Right forelimb (tissue), 1 donor: Measurements from ENCODE around the gene AMELX.
A peak's percentile ranks its signal among the peaks of the same experiment; 100 is the strongest.

ENCODE experiments used
- DNase-seq: peaks from one replicate; pipeline ENCODE4 v3.0.0-alpha.2; 2018

Gene AMELX

DNA sequence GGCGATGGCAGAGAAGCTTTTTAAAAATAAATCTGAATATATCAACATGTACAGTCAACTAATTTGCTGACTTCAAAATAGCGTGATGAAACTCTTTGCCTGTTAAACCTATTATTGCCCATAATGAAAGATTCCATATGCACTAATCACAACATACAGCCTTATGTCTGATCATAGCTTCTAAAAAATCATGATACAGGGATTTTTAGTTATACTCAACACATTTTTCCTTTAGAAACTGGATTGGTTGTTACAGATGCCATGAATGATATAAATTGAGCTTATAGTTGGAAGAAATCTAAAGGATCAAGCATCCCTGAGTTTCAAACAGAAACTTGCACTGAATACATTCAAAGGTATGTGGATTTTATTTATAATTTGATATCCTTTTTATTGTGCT, at the start of gene AMELX:
Gene AMELX, plus strand, starts transcription at position 301 of the 400 bp plus-strand sequence. CDS start 1,376 bp downstream, outside the sequence.
- DNase-seq = no peak

DNA sequence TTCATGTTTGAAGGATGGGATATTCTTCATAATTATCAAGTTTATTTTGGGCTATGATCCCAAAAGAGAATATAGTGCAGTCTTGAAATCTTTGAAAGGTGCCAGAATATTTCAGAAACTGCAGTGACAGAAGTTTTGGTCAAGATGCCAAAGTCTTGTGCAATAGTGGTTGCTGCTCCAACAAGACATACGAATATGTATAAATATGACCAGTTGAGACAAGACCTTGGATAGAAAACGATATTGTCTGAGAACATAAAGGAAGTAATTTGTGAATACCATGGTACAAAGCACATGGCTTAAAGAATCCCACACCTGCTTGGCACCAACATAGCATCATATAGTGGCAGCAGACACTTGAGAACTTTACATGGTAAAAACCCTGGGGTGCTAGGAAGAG, 48.6 kb upstream of the AMELX start:
- DNase-seq = peak; percentile 40

DNA sequence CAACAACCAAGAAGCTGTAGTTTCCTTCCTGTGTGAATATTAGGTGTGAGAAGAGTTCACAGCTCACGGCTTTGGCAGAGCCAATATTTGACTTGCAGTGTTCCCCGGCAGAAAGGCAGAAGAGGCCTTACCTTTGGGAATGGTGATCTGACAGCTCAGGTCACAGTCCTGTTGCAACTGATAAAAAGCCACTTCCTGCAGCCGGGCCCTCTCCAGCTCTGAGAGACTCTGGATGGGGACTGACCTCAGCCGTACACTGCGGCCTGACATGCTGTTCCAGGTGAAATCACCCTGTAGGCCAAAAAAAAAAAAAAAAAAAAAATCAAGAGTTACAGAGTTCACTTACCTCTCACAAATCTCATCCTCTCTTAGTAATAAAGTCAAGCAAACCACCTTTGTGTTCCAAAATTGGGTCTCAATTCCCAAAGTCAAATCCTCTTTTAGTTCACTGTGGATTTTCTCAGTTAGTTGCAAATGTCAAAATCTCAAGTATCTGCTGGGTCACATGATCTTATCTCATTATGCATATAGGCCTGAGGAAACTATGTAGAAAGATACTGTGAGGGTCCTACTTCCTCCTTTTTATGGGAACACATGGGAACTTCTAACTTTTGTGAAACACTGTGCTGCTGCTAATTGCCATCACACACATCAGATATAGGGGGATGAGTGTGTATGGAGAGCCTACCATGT, 38.6 kb upstream of the AMELX start:
- DNase-seq = no peak

DNA sequence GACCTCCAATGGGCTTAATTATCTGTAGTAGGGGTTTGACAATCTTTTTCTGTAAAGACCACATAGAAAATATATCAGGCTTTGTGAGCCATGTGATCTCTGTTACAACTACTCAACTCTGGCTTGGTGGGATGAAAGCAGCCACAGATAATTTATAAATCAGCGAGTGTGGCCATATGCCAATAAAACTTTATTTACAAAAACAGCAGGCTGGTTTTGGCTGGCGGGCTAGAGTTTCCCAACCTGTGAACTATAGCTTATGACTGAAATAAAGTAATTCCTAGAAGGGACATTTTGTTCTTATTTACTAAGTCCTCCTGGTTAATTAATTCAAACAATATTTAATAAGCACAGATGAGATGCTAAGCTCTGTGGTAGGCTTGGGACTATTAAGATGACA, 35.9 kb upstream of the AMELX start:
- no peak for DNase-seq

DNA sequence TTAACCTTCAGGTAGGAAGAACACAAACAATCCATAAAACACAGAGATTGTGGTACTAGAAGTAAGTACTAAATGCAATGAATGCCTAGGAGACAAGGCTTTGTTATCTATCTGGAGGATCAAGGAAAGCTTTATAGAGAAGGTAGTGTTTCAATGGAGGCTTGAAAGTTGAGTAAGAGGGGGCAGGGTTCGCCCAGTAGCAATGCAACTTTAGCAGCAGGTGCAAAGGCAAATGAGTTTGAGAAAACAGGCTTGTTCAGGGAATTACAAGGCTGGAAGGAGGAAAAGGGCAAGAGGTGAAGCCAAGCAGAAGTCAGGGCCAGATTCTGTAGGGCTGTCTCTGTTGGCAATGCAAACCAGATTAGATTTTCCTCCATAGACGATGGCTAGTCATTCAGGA, 35.5 kb upstream of the AMELX start:
- no peak for DNase-seq

DNA sequence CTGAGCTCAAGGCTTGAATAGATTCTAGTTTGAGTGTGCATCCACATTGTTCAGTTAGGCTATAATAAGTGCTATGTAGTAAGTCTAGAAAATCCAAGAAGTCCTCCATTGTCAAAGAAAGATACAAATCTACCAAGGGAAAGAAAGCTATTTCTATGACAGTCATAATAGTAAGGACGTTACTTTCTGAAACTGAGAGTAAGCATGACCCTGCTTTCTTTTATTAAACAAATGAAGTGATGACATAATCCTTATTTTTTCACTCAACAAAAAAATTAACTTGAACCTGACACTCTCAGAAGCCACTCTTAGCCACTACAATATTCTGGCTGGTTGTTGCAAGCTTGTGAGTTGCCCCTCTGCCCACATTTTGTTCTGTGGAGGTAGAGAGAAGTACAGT, 33.8 kb upstream of the AMELX start:
- no peak for DNase-seq

DNA sequence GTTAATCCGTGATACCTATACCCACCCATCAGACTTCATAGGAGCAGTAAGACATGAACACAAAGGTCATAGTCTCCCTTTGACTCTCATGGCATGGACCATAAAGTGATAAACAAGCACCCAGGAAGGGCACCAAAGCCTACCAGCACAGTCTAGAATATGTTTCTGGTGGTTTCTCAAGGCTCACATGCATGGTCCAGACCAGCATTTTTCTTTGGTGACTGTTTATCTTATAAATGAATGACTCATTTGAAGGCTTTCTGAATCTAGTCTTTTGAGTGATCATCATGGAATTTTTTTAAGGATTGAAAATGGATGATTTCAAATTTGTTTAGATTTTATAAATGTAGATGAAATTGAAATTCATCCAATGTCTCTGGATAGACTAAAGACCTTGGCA, 32.0 kb upstream of the AMELX start:
- DNase-seq = no peak

DNA sequence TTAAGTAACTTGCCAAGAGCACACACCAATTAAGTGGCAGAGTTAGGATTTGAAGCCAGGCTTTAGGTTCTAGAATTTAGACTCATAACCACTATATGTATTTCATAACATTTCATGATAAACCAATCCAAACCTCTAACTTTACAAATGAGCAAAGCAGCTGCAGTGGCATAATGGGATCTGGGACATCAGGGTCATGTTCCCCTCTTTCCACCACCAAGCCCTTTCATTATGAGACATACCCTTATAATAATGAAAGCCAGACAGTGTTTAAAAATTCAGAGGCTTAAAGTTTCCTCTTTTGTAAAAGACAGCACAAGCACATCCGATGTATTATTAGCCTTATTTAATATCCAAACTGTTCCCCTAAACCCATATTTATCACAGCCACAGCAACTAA, 28.3 kb upstream of the AMELX start:
- no peak for DNase-seq

DNA sequence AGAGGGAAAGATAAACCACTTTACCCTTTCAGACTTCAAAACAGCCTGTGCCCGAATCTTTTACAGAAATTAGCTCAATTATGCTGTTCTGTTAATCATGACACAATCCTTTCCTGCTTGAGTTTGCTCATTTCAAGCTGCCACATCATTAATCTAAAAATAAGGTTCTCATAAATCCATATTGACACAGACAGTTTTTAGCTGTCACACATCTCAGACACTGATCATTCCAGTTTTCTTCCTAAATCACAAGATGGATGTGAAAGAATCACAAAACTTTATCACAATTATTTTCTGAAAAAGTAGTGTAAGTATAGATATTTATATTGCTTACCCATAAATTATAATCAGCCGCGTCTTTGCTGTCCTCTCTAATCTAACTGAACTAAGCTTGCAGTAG, 27.9 kb upstream of the AMELX start:
- no peak for DNase-seq

DNA sequence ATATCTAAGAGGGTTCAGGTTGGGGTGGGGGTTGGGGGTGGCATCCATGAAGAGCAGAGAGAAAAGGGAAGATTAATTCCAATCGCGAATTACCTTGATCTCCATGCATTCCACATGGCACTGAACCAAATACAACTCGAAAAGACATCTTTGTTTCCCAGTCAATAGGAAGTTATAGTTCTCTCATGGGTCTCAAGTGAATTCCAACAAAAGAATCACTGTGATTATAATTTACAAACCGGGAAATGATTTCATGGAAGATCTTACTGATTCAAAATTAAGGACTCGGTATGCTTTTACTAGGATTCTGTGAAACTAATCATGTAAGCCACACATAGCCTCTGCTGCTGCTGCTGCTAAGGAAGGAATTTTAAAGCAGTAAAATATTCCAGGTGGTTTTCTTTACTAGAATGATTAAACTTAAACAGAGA, 26.6 kb upstream of the AMELX start:
- no peak for DNase-seq

DNA sequence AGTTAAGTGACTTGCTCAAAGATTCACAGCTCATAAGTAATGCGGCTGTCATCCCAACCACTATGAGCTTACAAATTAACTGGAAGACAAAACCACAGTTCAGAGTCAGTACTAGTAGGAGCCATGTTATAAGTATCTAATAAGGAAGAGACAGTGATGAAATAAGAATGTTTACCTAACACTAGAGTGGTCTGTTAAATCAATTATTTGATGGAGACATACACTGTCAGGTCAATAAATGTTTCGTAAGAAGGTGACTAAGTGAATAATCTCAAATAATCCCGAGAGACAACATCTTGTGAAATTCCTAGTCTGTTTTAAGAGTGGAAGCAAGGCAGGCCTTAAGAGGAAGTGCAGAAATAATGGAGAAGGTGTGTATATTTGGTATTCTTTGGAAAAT, 25.8 kb upstream of the AMELX start:
- no peak for DNase-seq

DNA sequence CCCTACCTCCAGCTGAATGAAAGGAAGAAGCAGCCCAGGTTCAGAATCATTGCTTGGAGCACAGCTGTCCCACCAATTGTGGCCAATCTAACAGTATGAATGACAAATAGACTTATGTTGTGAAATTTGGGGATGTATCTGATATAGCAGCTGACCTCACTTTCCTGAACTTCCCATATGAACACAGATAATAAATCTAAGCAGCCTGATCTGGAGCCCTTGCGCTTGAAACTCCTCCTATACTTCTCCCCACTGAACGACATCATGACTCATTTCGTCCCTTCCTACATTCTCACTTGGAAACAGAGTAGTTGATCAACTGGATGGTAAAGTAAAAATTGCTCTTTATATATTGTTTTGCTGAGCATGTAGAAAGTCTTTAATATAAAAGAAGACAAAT, 24.2 kb upstream of the AMELX start:
- no peak for DNase-seq

DNA sequence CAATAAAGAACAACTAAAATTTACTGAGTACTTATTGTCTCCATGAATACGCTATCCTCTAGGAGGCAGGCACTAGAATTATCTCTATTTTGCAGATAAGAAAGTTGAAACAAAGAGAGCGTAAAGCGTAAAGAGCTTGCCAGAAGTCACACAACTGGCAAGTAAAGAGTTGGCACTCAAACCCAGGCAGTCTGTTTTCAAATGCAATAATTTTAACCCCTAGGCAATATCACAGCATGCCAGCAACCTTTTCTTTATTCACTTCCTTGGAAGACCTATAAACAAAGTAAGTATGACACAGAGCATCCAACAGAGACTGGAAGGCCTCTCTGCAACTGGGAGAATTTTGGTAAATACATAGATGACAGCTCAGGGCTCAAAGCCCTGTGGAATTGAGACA, 23.2 kb upstream of the AMELX start:
- DNase-seq = no peak

DNA sequence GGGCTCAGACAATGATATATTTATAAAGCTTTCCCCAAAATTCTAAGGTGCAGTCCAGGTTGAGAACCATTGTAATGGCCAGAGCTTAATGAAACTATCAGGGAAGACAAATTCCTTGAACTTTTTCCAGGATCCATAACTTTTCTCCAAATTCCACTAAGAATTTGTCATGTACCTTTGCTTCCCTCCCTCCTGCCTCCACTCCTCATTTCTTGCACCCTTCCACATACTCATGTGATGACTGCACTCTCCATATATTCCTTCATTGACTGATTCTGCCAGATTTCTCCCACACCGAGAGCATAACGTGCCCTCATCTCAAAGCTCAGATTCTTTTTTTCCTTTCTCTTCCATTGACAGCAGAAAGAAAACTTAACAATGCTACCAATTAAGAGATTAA, 20.9 kb upstream of the AMELX start:
- no peak for DNase-seq

DNA sequence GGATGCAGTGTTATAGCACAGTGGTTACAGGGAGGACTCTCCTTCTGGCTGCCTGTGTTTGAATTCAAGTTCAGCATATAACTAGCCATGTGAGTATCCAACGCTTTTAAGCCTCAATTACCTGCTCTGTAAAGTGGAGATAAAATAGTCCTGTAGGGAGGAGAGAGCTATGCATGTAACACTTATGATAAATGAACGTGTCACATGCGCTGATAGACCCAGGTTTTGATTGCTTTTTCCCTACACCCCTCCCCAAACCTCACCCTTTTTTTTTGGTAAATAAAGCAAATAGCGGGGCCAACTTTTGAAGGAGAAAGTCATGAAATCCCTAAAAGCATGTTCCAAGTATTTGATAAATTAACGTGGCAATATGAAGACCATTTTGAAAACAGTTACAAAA, 20.4 kb upstream of the AMELX start:
- no peak for DNase-seq

DNA sequence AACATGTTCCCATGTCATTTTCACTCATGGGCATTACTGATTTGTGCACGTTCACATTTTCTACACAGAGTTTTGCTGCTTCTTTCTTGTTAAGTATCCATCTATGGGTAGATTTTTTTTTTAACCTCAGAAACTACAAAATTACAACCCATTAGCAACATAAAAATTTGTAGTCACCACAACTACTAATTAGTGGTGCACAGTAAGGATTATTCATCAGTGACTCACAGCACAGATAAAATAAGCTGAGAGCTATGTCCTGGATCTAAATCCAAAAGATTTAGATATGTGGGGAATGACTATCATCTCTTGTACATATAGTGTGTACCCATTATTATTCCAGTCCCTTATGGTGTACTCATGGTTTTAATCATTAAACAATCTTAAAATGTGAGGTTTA, 19.7 kb upstream of the AMELX start:
- no peak for DNase-seq

DNA sequence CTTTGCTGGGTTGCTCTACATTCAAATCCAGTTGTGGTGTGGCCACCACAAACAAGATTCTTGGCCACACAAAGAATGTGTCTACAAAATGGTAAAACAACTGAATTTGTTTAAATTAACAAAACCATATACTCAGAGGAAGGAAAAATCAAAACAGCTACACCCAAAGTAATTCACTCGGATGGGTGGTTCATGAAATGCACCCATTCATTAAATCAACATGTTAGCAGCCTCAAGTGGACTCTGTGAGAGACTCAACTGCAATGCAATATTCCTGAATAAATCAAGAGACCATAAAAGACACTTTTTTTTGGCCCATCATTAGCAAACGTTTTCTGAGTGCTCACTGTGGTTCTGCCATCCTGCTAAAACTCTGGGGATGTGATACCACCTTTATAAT, 11.2 kb upstream of the AMELX start:
- no peak for DNase-seq

DNA sequence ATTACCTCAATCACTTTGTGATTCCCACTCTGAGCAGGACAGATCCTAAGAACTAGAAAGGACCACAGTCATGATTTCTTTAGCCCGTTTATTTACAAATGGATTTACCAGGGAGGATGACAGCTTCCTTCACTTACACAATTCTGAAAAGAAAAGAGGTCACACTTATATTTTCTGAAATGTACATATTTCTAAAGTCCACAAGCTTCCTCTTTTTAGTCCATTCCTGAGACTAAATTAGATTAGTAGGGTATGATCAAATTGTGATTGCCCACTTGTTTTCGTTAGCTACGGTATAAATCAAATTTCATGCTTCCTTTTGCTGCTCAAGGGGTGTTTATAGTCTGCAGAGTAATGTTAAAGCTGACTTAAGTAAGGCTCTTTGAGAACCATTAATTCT, 7.6 kb upstream of the AMELX start:
- no peak for DNase-seq

DNA sequence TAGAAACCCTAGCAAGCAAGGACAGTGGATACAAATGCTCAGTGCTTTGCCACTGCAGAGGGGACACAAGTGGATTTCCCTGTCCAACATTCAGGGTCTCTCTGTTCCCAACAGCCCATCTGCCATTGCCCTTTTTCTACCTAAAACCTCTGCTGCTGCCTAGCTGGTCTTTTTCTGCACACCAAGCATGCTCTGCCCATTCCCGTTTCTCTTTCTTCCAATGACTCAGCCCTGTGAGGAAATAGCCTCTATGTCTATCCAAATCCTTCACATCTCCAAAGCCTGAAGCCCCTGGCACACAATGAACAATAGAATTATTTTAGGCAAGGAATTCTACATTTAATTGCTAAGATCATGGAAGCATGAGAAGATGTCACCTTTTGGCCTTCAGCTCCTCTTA, 5.7 kb upstream of the AMELX start:
- no peak for DNase-seq

DNA sequence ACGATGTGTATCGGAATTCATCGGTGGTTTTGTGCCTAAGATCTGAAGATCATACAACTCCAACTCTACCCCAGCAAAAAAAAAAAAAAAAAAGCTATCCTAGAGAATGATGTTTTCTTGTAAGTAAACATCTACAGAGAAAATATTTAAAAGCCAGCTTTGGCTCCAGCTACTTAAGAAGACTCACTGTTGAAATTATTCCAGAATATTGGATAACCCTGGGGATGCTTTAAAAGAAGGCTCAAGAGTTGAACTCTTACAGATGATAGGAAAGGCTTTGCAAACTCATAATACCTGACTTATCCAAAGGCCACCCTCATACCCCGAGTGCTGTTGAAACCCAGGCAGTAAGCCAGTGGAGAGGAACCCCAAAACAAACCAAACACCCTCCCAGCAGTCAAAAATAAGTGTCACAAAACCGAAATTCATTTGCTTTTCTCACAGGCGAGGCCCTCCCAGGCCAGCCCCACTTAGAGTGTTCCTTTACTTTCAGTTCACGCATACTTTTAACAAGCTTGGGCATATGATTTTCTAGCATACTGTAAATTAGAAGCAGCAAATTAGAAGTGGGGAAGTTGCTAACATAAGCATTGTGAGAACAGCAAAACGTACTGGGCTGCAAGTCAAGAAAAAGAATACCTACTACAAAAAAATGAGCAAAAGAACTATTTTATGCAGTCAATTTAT, 2.7 kb upstream of the AMELX start:
- no peak for DNase-seq

DNA sequence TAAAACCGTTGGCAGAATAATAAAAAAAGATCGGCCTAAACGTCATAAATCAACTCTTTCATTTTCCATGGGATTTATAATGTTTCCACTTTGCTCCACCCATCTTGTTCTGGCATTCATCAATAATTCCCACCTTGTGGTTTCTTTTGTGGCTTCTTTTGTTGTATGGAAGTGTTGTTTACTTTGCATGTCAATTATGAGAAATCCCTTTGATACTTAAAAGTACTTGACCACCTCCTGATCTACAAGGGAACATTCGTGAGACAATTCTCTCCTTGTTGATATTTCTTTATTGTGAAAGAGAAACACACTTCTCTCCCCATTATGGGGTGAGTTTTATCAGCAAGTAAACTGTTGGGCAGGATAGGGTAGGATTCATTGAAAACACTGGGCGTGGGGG, 2.8 kb downstream of the AMELX start:
- DNase-seq = no peak

DNA sequence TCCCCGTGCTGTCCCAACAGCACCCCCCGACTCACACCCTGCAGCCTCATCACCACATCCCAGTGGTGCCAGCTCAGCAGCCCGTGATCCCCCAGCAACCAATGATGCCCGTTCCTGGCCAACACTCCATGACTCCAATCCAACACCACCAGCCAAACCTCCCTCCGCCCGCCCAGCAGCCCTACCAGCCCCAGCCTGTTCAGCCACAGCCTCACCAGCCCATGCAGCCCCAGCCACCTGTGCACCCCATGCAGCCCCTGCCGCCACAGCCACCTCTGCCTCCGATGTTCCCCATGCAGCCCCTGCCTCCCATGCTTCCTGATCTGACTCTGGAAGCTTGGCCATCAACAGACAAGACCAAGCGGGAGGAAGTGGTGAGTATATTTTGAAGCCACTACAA, 5.4 kb downstream of the AMELX start:
- DNase-seq = no peak

DNA sequence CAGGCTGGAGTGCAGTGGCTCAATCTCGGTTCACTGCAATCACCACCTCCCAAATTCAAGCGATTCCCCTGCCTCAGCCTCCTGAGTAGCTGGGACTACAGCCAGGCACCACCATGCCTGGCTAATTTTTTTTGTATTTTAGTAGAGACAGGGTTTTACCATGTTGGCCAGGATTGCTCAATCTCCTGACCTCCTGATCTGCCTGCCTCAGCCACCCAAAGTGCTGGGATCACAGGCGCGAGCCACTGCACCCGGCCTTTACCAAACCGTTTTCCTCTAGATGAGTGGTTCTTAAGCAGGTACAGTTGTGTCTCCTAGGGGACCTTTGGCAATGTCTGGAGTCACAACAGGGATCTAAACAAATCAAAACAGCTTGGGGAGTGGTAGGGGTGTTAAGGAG, 11.6 kb downstream of the AMELX start:
- no peak for DNase-seq

DNA sequence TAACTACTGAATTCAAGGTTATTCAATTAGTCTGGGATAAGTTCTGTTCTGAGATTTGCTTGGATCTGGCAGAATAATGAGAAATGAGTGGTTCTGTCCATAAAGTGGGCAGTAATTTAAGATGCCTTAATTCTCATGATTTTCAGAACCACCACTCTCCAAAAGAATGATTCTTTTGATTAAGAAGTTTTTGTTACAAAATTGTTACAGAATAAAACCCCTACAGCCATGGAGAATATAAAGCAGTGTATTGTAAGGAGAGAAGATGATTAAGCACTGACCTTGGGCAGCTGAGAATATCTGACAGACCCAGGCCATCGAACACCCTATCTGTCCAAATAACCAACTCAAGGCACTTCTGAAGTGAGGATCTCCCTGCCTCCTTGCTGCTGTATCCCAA, 12.4 kb downstream of the AMELX start:
- DNase-seq = no peak

DNA sequence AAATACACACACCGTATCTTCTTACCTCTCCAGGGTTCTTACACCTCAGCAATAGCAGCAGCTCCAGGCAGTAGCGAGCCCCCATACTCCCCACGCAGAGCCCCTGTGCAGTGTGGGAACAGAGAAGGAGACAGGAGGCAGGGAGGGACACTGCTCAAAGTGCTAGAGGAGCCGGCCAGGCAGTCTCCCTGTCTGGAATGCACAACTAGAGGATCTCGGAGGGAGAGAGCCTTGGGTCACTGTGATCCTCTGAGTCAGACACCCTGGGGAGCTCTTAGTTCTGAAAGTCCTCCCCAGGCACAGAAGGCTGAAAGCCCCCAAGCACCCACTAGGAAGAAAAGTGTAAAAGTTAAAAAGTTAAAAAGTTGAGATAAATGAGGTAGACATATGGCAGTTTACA, 16.0 kb downstream of the AMELX start:
- no peak for DNase-seq
